Adrenal gland (tissue), 12 donors: Measurements from ENCODE around the gene CST7. TPM values are rescaled to one million over a fixed set of nuclear protein-coding genes. Genes with fewer than 3 reads are reported as not detected.
"Not testable (repeated sequence)": the region's sequence is repeated elsewhere in the genome, so short reads cannot be mapped to it uniquely, and the experiment has no call there.

ENCODE experiments used
- DNase-seq, 7 donors: peaks; one replicate each; pipeline ENCODE4 v3.0.0-alpha.2; 2019 to 2020
- H3K27ac ChIP-seq, 5 donors: fragments of 200-600 bp; sonication (generic) in 4 of 5; 1 replicate in 3 of 5; 2 replicates in 2 of 5; pipeline versions ENCODE4 v1.5.1 to v1.8.0; 2016 to 2020; ENCODE audit warnings: mild to moderate bottlenecking in 1 of 5
- H3K27me3 ChIP-seq: fragments of 200-600 bp; 2 replicates; pipeline ENCODE4 v1.8.0; 2021
- H3K36me3 ChIP-seq, 2 donors: fragments of 200-600 bp; replicated peaks in 1 of 2; 1 replicate in 1 of 2; 2 replicates in 1 of 2; pipeline versions ENCODE4 v1.5.1 to v1.8.0; 2018 to 2022
- H3K4me1 ChIP-seq, 2 donors: fragments of 200-600 bp; replicated peaks in 1 of 2; 1 replicate in 1 of 2; 2 replicates in 1 of 2; pipeline versions ENCODE4 v1.5.1 to v1.8.0; 2018 to 2021
- H3K4me3 ChIP-seq, 4 donors: fragments of 200-600 bp; sonication (generic) in 3 of 4; one replicate each; pipeline ENCODE4 v1.5.1; 2016 to 2018
- H3K9me3 ChIP-seq, 3 donors: fragments of 200-600 bp; sonication (generic) in 1 of 3; replicated peaks in 1 of 3; 1 replicate in 2 of 3; 2 replicates in 1 of 3; pipeline versions ENCODE4 v1.5.1 to v1.8.0; 2016 to 2021
- CTCF ChIP-seq, 6 experiments: fragments of 450-650 bp in 4 of 6; fragments of 200-600 bp in 2 of 6; sonication (generic) in 1 of 6; IDR thresholded peaks; 1 replicate in 5 of 6; 2 replicates in 1 of 6; pipeline versions ENCODE4 v1.5.1 to v1.8.0; 2016 to 2021; ENCODE audit warnings: antibody characterized with exemption in 6 of 6, mild to moderate bottlenecking in 2 of 6, moderate library complexity in 1 of 6
- POLR2A ChIP-seq, 2 donors: fragments of 450-650 bp; IDR thresholded peaks; one replicate each; pipeline ENCODE4 v1.6.1; 2017; ENCODE audit warnings: antibody characterized with exemption in 2 of 2, mild to moderate bottlenecking in 2 of 2, moderate library complexity in 1 of 2
- WGBS, 4 donors: extraction: QIAGEN DNeasy Blood & Tissue Kit in 2 of 4; methylation state at CpG; one replicate each; pipeline versions ENCODE4 v1.1.5 to v1.1.7; 2013 to 2017; 5-methylcytosine and 5-hydroxymethylcytosine counted together
- intact Hi-C, 2 donors: fragments of 100-400 bp; cut with DNase I; formaldehyde crosslinking; loops; one replicate each; pipeline versions ENCODE4 v1.14.1 to v1.15.0; 2022 to 2023
- polyA plus RNA-seq, 3 donors: library from polyadenylated mRNA; stranded (reverse); fragments of 200-250 nt in 2 of 3; fragments of 350-450 nt in 1 of 3; fragmentation: Illumina TruSeq in 1 of 3; extraction: RNeasy Lipid Tissue Mini Kit (QIAGEN cat#74804) in 1 of 3; gene quantifications; one replicate each; pipeline ENCODE4 v1.2.3, GENCODE V29; 2013 to 2014
- total RNA-seq, 9 donors: library from RNA; depleted of rRNA in 4 of 9; stranded (reverse); fragments of >200 nt in 4 of 9; fragments of 120-200 nt in 1 of 9; fragmentation: NEBNext Ultra II Directional in 1 of 9; extraction: Animal tissue kit (Norgen Biotek cat#: 25700) in 1 of 9; gene quantifications; one replicate each; pipeline versions ENCODE4 v1.1.0 to v1.2.4, GENCODE V29; 2013 to 2023
- donor health status: healthy with polysubstance abuse.
- donor health status: Bipolar disorder and iron deficiency.
- donor health status: DM: yes; HTN: yes; CAD: no.
- donor health status: DM: no; HTN: no; CAD: no.
- donor health status: DM: no; HTN: no; CAD: no.
- donor health status: DM: yes; HTN: yes; CAD: no.

Gene CST7
- total and polyA plus RNA-seq, 12 donors, result 0.17 to 4.1 (median 0.93) TPM

DNA sequence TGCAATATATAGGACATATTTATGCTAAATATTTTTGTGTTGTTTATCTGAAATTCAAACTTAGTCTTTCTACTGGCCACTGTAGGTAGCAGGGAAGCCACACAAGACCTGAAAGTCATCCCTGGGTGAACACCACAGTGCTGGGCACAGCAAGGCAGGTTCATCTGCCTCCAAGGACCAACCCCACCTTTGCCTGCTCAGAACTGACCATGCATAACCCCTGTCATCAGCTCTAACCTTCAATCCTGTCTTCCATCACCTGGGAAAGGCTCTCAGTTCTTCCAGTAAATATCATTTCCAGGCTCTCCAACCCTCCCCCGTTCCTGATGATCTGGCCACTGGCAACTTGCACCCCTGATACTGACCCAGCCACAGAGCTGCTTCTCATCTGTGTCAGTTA, 32.7 kb upstream of the CST7 start:
- H3K4me1 ChIP-seq, result peaks cover 0 to 7% of the 10 kb centered on the region in 2 donors
- no peaks in the 10 kb centered on the region for H3K27me3 ChIP-seq
- no peaks in the 10 kb centered on the region for H3K36me3 ChIP-seq
- H3K4me3 ChIP-seq, result no peak overlapping the region
- intact Hi-C loops, result loop anchor here in 1 of 2 donors (5.0 to 10.0 kb wide), 2 partner anchors 58 to 754 kb away; no protein-coding TSS in a partner anchor
- 63 to 100% (median 96%) methylated on average over 1 of the region's 1 CpG for WGBS, 4 donors
- no peak overlapping the region for H3K27ac ChIP-seq
- no peak for DNase-seq
- TF ChIP-seq CTCF (IDR thresholded peaks at IDR 0.05) (no peak), POLR2A (IDR thresholded peaks at IDR 0.05) (no peak)
- H3K9me3 ChIP-seq, result no peaks in the 10 kb centered on the region

DNA sequence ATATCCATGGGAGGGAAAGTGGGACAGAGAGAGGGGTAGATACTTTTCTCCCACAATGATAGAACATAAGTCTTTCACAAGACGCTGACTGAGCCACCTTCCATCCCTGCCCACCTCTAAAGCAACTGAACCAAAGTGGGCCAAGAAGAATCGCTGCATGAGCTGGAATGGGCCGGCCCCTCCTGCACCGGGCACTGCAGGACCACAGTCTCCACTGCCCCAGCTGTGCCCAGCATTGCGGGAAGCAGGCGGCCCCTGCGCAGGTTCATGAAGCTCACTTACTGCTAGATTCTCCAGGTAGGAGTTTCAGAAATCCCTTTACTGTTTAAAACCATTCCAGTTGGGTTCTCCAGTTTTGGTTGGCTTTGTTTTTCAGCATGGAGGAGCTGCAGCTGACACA, 32.0 kb upstream of the CST7 start:
- no peaks in the 10 kb centered on the region for H3K36me3 ChIP-seq
- no peak overlapping the region for H3K27ac ChIP-seq
- WGBS, 4 donors, result 73 to 95% (median 83%) methylated on average over 7 of the region's 7 CpGs
- H3K27me3 ChIP-seq, result no peaks in the 10 kb centered on the region
- H3K4me3 ChIP-seq, result no peak overlapping the region
- peaks cover 0 to 7% of the 10 kb centered on the region in 2 donors for H3K4me1 ChIP-seq
- no peak for TF ChIP-seq CTCF (IDR thresholded peaks at IDR 0.05)
- no peak for TF ChIP-seq POLR2A (IDR thresholded peaks at IDR 0.05)
- intact Hi-C loops, result loop anchor here in 1 of 2 donors (5.0 to 10.0 kb wide), 2 partner anchors 58 to 755 kb away; no protein-coding TSS in a partner anchor
- DNase-seq, result peak in 1 of 7 donors; percentile 31
- no peaks in the 10 kb centered on the region for H3K9me3 ChIP-seq

GRCh38 chr20:24917797-24918578, 31.1 kb upstream of the CST7 start:
- DNase-seq, result peak; percentile 23 to 82 (median 67)
- TF ChIP-seq POLR2A (IDR thresholded peaks at IDR 0.05), result no peak
- peak; percentile 72 to 91 (median 82) for TF ChIP-seq CTCF (IDR thresholded peaks at IDR 0.05)
- Histone ChIP-seq H3K27ac (no peak overlapping the region), H3K4me3 (no peak overlapping the region), H3K36me3 (no peaks in the 10 kb centered on the region), H3K4me1 (peaks cover 0 to 7% of the 10 kb centered on the region in 2 donors), H3K27me3 (no peaks in the 10 kb centered on the region), H3K9me3 (no peaks in the 10 kb centered on the region)
- WGBS, 4 donors, result 1 to 32% (median 28%) methylated on average over 8 to 34 of the region's 34 CpGs
- intact Hi-C loops, result loop anchor here in 1 of 2 donors (5.0 to 10.0 kb wide), 2 partner anchors 57 to 756 kb away; no protein-coding TSS in a partner anchor

- Histone ChIP-seq H3K9me3 (no peaks in the 10 kb centered on the region), H3K4me3 (no peak overlapping the region), H3K27ac (no peak overlapping the region), H3K36me3 (no peaks in the 10 kb centered on the region), H3K4me1 (peaks cover 0 to 7% of the 10 kb centered on the region in 2 donors), H3K27me3 (no peaks in the 10 kb centered on the region)
- TF ChIP-seq CTCF (IDR thresholded peaks at IDR 0.05), result no peak
- TF ChIP-seq POLR2A (IDR thresholded peaks at IDR 0.05), result no peak
- DNase-seq, result no peak
- intact Hi-C loops, result loop anchor here in 1 of 2 donors (5.0 to 10.0 kb wide), 2 partner anchors 56 to 757 kb away; no protein-coding TSS in a partner anchor
- WGBS, 4 donors, result 38 to 49% (median 44%) methylated on average over 12 to 17 of the region's 17 CpGs
These were observed 30.2 kb upstream of the CST7 start for GRCh38 chr20:24918579-24919566.

GRCh38 chr20:24919665-24920064, 29.4 kb upstream of the CST7 start:
- H3K4me3 ChIP-seq, DNase-seq, H3K27me3 ChIP-seq, H3K27ac ChIP-seq, H3K36me3 ChIP-seq, H3K4me1 ChIP-seq, H3K9me3 ChIP-seq: not testable (repeated sequence)
- intact Hi-C loops, result loop anchor here in 1 of 2 donors (5.0 to 10.0 kb wide), 2 partner anchors 55 to 757 kb away; no protein-coding TSS in a partner anchor
- WGBS, 4 donors, result 69 to 84% (median 77%) methylated on average over 6 to 15 of the region's 15 CpGs

- WGBS, 4 donors, result 37 to 63% (median 49%) methylated on average over 3 of the region's 3 CpGs
- DNase-seq, H3K36me3 ChIP-seq, H3K4me3 ChIP-seq, H3K27ac ChIP-seq, H3K9me3 ChIP-seq, H3K4me1 ChIP-seq, intact Hi-C loops, H3K27me3 ChIP-seq: not testable (repeated sequence)
These were observed 28.4 kb upstream of the CST7 start for GRCh38 chr20:24920706-24921105.
